ENCODE measurements around the gene HAUS5.

GRCh38 chr19:35644206-35644986, 31.9 kb downstream of the HAUS5 start:
- no peak for TF ChIP-seq EZH2 (IDR thresholded peaks at IDR 0.05; ENCODE audit: borderline replicate concordance, low read length)
- no peak for TF ChIP-seq CTCF (IDR thresholded peaks at IDR 0.05; ENCODE audit: low read length)

Data from OCI-LY1 (cell line).